Breast epithelium (tissue), 3 donors: ENCODE measurements around the gene CNTNAP2.

Experiments used
- CTCF ChIP-seq, 3 donors: fragments of 450-650 bp; IDR thresholded peaks; one replicate each; pipeline ENCODE4 v1.5.1; 2016 to 2017; ENCODE audit warnings: antibody characterized with exemption in 3 of 3, mild to moderate bottlenecking in 3 of 3, moderate library complexity in 3 of 3
- POLR2A ChIP-seq: fragments of 450-650 bp; IDR thresholded peaks from one replicate; pipeline ENCODE4 v1.6.1; 2016; ENCODE audit warnings: antibody characterized with exemption, mild to moderate bottlenecking, moderate library complexity

GRCh38 chr7:146683439-146683838, 566.8 kb downstream of the CNTNAP2 start:
- TF ChIP-seq CTCF (IDR thresholded peaks at IDR 0.05) (no peak), POLR2A (no peak)
